Inflammatory macrophage treated with lipopolysaccharide for 4 hours (primary cell): Measurements from ENCODE around the gene MS4A12.
"Not testable (repeated sequence)": the region's sequence is repeated elsewhere in the genome, so short reads cannot be mapped to it uniquely, and the experiment has no call there.

Source experiments
- DNase-seq: peaks from one replicate; pipeline ENCODE4 v3.0.0-alpha.2; 2020

MS4A12 gene

DNA sequence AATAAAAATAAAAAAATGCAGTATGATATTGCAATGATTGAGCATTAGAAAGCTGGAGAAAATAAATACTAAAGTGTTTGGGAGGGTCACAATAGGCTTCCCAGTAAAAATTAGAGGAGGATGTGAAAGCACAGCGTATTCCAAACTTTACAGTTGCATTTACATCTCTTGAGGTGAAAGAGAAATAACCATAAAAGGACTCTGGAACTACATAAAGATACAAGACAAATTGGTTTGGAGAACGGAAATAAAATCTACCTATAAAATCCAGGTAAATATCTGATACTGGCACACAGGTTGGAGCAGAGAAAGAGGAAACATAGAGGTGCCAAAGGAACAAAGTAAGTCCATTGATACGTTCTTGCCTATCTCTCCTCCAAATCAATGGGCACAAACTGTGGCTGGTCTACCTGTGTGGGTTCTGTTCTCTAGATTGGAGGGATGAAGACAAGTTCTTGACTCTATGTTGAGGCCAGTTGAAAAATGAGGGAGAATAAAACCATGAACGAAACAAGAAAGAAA lies at the start of gene MS4A12:
Gene MS4A12 (plus strand): TSS at position 291 of the 522 bp plus-strand sequence. CDS start 4,541 bp downstream, outside the sequence.
- DNase-seq = no peak

GRCh38 chr11:60447070-60447469 lies 45.5 kb upstream of the MS4A12 start:
- DNase-seq = no peak

DNA sequence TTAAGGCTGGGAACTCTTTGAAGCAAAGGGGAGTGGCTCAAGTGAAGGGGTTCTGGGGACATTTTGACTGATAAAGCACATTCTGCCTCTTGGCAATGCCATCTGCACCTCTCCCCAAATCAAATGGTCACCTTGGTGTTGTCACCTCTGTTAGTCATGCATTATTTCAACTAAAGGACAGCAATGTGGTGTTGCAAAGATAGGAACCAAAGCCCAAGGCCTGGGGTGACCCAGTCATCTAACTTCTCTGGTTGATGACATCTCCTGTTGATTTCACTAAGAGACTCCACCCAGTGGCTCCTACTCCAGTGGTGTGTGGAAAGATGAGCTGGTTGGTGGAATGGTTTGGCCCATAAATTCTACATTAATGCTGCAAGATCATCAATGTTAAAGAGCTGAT lies 44.7 kb upstream of the MS4A12 start:
- DNase-seq = peak; percentile 65

- DNase-seq = not testable (repeated sequence)
These were observed 41.4 kb upstream of the MS4A12 start for GRCh38 chr11:60451185-60451584.

- DNase-seq = no peak
These were observed 38.4 kb upstream of the MS4A12 start for GRCh38 chr11:60454212-60454611.

DNA sequence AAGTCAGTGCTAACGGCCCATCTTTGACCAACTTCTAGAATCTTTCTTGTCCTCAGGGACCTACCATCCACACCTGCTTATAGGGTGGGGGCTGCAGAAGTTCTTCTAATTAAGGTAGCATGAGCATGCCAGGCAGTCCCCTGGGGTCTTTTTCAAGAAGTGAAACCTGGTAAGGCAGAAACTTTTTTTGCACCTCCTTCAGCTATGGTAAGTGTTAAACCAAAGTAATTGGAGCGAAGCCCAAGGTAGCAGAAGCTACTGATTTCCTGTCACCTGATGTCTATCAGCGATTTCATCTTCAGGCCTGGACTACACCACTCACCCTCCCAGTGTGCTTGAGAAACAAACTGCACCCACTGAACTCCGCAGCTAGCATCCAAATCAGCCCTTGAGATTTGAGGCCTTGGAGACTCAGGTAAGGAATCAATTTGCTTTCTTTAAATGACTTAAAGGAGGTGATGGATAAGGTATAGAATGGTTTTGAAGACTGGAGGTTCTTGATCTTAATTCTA lies 37.0 kb upstream of the MS4A12 start, which contains the start of gene MS4A1:
Gene MS4A1 (plus strand): TSS at position 317 of the 512 bp plus-strand sequence. CDS start 6,528 bp downstream, outside the sequence.
- no peak for DNase-seq

- DNase-seq = no peak
These were observed 35.0 kb upstream of the MS4A12 start for GRCh38 chr11:60457576-60457975.

DNA sequence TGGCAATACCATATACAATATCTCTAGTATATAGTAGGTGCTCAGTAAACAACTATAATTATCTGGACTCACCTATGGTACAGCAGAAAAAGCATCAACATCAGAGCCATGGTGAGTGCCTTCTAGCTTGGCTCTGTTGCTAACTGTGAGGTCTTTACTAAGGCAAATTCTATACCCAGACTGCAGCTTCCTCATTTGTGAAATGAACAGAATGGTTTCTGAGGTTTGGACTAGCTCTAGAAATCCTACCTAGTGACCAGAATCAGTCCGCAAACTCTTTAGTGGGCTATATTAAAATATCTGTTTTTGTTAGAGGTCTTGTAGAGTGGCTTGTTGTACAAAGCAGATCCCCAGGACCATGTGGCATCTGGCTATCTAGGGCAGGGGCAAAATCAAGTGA lies 33.2 kb upstream of the MS4A12 start:
- DNase-seq = no peak

DNA sequence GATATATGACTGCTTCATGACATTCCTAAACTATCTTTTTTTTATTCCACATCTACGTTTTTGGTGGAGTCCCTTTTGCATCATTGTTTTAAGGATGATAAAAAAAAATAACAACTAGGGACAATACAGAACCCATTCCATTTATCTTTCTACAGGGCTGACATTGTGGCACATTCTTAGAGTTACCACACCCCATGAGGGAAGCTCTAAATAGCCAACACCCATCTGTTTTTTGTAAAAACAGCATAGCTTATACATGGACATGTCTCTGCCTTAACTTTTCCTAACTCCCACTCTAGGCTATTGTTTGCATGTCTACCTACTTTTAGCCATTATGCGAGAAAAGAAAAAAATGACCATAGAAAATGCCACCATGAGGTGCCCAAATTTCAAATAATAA lies 23.7 kb upstream of the MS4A12 start:
- DNase-seq = no peak

- DNase-seq = no peak
These were observed 22.9 kb upstream of the MS4A12 start for GRCh38 chr11:60469723-60470122.

DNA sequence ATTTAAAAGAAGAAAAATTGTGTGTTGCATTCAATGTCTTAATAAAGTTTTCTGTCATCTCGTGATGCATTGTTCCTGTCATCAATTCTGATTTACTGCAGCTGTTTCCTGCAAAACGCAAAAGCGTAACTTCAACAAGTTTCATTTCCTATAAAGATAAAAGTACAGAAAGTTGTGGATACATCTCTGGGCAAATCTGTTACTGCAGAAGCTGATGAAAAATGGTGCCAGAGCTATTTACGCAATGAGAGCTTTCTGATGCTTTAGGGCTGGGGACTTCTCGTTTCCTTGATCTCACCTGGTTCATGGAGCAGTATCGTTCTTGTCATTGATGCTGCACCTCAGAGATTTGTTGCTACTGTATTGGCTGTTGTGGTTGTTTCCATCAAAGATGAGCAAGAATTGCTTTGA lies 15.5 kb upstream of the MS4A12 start:
- peak; percentile 59 for DNase-seq

- peak; percentile 47 for DNase-seq
These were observed 10.2 kb upstream of the MS4A12 start for GRCh38 chr11:60482361-60482760.

- peak; percentile 52 for DNase-seq
These were observed 6.6 kb upstream of the MS4A12 start for GRCh38 chr11:60485987-60486386.

DNA sequence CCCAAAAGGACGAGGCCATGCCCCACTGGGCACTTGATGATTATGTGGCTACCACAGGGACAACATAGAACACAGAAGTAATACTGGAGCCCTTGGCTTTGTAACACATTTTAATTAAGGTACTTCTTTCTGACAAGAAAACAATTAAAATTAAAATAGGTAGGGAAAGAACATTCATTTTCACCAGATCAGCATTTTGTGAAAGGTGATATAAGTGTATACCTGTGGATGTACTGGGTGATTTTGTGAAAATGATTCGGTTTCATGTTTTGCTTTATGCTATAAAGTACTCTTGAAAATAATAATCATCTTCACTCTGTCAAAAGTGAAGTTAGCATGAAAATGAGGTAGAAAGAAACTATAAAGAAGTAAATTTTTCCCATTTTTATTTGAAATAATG lies 876 bp downstream of the MS4A12 start:
- DNase-seq = no peak

- no peak for DNase-seq
These were observed 5.8 kb downstream of the MS4A12 start for GRCh38 chr11:60498399-60498798.

DNA sequence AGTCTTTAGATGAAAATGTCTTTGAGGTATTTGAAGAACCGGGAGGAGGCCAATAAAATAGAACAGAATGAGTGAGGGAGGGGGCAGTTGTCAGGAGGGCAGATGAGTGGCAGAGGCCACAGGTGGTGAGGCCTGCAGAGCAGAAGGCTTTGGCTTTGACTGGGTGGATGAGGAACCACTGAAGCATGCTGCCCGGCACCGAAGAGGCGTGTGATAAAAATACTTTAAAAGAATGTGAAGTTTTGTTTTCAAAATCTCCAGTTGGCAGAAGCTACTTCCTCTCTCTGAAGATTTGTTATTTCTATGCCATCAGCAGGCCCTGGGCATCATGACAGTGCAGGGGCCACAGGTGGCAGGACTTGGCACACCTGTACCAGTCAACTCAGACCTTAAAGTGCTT lies 6.3 kb downstream of the MS4A12 start:
- peak; percentile 59 for DNase-seq

DNA sequence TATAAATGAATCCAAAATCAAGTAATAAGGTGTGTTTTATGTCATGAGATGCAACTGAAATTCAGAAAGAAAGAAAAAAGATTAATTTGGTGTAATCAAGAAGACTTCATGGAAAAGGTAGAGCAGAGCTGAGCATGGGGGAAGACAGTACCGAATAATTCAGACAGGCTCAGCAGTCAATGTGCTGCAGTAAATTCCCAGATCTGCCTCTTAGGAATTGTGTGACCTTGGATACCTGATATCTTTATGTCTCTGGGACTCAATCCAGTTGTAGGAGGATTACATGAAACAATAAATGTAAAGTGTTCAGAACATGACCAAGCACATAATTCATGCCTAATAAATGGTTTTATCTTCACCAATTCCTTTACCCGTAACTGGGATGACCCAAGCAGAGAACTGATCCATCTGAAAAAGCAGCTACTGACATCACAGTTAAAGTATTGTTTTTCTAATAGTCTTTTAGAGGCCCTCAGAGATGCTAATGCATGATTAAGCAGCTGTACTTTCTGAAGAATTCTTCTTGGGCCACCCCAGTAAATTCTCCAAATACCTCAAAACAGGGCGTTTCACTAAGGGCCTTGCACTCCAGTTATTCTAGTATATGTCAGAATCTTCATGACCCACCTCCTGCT lies 7.8 kb downstream of the MS4A12 start:
- DNase-seq = no peak

DNA sequence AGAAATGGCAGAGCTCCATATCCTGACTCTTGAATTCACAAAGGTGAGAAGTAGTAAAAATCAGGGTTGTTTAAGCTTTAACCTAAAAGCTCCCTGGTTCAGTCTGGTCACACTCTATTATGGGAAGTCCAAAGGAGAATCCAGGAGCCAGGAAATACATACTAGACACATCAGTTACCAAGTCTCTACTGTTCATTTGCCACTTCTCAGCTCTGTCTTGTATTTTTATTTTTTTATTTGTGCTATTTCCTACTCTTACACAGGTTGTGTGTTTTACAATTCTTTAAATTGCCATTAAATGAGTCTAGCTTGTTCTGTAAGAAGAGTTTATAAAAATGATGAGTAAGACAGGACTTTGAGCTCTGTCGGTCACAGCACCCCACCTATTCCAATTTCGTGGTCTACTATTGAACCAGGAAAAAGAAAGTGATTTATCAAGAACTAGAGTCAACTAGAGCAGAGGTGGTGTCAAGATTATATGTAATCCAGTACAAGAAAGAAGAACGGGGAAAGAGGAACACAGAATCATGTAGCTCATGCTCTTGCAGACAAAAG lies 9.7 kb downstream of the MS4A12 start:
- DNase-seq = peak; percentile 39

GRCh38 chr11:60504219-60504905 lies 11.8 kb downstream of the MS4A12 start:
- peak; percentile 29 for DNase-seq

- not testable (repeated sequence) for DNase-seq
These were observed 17.0 kb downstream of the MS4A12 start for GRCh38 chr11:60509609-60510008.

DNA sequence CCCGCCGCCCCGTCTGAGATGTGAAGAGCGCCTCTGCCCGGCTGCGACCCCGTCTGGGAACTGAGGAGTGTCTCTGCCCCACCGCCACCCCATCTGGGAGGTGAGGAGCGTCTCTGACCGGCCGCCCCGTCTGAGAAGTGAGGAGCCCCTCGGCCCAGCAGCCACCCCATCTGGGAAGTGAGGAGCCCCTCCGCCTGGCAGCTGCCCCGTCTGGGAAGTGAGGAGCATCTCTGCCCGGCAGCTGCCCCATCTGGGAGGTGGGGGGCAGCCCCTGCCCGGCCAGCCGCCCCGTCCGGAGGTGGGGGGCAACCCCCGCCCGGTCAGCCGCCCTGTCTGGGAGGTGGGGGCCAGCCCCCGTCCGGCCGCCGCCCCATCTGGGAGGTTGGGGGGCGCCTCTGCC lies 17.6 kb downstream of the MS4A12 start:
- DNase-seq = not testable (repeated sequence)

DNA sequence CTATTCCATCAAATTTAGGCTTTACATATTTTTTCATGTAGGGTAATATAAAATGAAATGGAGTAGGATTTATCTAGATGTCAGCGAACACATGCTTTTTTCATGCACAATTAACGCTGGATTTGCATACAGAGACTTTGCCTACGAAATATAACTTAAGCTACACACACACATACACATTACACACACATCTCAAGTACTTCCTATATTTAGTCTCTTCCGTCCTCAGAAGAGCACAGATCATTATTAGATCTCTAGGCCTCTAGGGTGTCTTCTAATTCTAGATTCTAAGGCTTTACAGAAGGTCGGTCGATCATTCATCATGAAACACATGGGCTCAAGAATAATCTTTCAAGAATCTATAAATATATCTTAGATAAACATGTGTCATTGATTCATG lies 18.8 kb downstream of the MS4A12 start:
- no peak for DNase-seq

GRCh38 chr11:60512651-60513225 lies 20.2 kb downstream of the MS4A12 start:
- no peak for DNase-seq
